Umbilical cord (tissue), 2 donors: ENCODE results near the gene GABBR2. TPM values are rescaled to one million over a fixed set of nuclear protein-coding genes. Genes with fewer than 3 reads are reported as not detected.

ENCODE experiments used
- DNase-seq: peaks from one replicate; pipeline ENCODE4 v3.0.0-alpha.2; 2015; ENCODE audit warnings: low spot score
- total RNA-seq: library from RNA; depleted of rRNA; stranded (reverse); fragments of >200 nt; gene quantifications from one replicate; pipeline ENCODE4 v1.2.3, GENCODE V29; 2014; ENCODE audit warnings: low replicate concordance; ENCODE audit not compliant: insufficient read depth

Gene GABBR2
- total RNA-seq, 1 donor from 2014 or later: 0.24 TPM

GRCh38 chr9:98721643-98722042 is 12.9 kb upstream of the GABBR2 start:
- no peak for DNase-seq

- DNase-seq: no peak
Measured at GRCh38 chr9:98720402-98720801, 11.7 kb upstream of the GABBR2 start.

DNA sequence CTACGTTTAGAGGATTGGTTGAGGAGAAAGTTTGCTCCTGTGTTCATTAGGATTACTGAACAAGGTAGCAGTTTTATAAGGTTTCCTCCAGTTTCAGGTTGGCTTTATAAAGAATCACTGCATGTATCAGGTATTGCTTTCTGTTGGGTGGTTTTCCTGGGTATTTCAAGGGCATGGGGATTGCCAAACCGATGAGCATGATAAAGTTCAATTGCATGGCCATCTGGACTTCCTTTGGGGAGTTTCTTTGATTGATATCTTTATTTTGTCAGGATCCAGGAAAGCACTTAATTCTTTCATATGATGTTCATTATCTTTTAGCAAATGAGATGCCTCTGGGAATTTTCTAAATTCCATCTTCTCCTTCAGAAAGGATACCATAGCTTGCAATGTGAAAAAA is 10.3 kb upstream of the GABBR2 start:
- no peak for DNase-seq

DNA sequence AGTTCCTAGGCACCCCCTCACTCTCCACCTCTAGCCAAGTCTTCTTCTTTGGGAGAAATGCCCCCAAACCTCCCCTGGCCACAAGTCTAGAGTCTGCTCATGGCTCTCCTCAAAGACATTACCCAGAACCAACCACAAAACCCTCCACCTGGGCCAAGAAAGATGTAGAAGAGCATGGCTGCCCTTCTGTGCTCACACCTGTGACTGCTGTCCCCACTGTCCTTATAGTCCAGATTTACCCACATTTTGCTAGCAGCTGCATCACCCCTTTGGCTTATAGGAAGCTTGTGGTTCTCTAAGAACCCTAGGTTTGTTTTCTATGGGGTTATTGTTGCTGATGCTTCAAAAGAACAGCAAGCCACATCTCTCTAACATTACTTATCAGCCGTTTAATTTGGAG is 6.1 kb upstream of the GABBR2 start:
- DNase-seq: no peak

- no peak for DNase-seq
Measured at GRCh38 chr9:98712987-98713386, 4.3 kb upstream of the GABBR2 start.

GRCh38 chr9:98709968-98710965 is 1.5 kb upstream of the GABBR2 start:
- peak; percentile 54 for DNase-seq

DNA sequence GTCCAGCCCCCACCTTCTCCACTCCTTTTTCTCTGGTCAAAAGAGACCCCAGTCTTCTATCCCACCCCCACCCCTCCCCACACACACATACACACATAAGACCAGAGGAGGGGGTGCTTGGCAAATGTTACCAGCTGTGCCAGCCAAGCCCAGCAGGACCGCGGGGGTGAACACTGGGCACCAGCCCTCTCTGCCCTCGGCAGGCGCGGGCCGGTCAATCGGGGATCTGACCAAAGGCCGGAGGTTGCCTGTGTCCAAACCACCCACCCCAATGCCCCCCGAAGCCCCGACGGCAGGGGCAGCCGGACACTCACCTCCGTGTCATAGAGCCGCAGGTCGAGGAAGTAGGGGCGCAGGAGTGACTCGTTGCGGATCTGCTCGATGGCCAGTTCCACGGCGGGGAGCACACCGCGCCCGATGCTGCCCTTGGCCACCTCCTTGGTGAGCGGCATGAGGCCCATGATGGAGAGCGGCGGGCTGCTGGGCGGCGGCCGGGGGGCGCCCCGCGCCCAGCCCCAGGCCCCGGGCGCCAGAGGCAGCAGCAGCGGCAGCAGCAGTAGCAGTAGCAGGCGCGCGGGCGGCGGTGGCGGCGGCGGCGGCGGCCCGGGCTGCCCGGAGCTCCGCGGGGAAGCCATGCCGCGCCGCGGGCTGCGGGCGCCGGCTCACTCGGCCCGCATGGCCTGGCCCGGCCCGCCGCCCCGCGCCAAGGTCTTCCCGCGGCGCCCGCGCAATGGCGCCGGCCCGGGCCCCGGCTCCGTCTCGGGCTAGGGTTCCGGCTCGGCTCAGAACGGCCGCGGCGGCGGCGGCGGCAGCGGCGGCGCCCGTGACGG is 417 bp downstream of the GABBR2 start:
- no peak for DNase-seq

- peak; percentile 62 for DNase-seq
Measured at GRCh38 chr9:98707166-98708102, 1.3 kb downstream of the GABBR2 start.

DNA sequence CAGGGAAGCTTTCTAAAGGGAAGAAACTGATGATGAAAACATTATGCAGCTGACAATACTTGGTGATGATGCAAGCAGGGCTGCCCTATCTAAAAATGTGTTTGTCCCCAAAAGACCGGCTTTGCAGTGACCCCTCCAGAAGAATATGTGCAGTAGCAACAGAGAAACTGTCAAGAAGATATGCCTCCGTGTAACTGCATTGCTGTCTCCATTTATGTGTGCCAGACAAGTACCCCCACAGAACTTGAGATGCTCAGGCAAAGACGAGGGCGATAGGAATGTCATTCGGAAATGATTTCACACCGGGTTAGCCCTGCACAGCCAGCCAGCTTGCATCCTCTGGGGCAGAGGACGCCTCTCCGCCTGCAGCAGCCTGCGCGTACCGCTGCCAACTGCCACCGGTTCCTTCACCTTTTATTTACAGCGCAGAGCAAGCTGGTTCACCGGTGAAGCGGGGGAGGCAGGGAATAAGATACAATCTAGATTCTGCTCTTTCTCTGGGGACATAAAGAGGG is 2.0 kb downstream of the GABBR2 start:
- no peak for DNase-seq

- no peak for DNase-seq
Measured at GRCh38 chr9:98702835-98703380, 5.8 kb downstream of the GABBR2 start.

DNA sequence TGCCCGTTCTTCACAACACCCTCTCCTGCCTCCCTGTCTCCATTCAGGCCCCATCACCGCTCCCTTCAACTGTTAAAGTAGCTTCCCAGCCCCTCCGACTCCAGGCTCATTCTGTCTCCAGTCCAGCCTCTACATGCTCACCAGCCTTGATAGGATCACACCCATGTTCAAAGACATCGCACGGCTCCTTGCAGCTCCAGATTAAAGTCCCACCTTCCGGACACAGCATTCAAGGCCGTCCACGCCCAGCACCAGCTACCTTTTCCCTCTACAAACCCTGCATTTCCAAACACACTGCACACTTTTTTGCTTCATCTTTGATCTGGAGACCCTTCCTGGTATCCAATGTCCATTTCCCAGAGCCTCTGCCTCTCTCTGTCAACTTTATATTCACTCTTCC is 6.4 kb downstream of the GABBR2 start:
- no peak for DNase-seq

- no peak for DNase-seq
Measured at GRCh38 chr9:98701576-98701975, 7.2 kb downstream of the GABBR2 start.

- DNase-seq: no peak
Measured at GRCh38 chr9:98700801-98701200, 7.9 kb downstream of the GABBR2 start.

DNA sequence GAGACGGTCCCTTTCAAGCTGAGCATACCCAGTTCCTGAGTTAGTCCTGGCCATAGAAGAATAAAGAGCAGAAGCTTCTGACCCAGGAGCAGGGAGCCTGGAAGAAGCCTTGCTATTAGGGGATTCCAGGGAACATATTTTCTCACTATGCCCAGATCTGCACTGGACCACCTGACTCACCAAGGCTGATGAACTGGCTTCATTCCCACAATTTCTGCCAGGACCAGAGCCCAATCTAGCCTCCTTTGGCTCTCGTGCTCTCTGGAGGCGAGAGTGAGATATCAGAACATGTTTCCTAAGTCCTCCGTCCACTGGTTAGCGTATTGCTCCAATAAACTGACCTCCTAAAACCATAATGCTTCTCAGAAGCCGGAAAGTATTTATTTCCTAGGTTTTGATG is 9.9 kb downstream of the GABBR2 start:
- DNase-seq: no peak

DNA sequence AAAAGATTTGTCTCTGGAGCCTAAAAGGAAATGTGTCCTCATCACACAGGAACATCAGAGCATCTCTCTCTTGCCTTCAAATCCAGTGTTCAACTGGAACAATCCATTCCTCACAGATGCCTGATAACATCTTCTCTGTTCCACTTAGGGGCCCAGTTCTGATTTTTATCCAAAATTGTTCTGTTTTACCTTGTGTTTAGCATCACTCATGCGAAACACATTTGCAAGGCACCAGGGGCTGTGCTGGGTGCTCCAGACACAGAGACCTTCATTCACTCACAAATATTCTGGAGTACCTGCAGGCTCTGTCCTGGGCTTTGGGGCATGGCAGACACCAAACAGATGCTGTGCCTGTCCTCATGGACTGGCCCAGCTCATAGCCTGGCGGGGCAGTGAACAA is 13.8 kb downstream of the GABBR2 start:
- DNase-seq: no peak

DNA sequence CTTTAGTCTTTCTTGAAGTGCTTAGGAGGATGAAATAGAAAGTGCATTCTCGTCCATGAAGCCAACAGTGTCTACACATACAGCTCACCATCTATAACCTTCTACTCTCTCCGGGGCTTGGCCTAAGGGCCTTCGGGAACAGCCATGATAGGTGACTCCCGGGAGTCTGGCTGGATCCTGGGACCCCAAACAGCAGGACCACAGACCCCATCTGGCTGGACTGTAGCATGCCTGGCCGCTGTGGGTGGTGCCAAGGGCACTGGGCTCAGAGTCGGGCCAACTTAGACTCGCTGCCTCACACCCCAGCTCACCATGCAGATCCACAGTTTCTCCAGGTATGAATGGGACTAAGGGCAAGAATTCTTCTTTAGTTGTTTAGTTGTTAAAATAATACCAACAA is 16.3 kb downstream of the GABBR2 start:
- DNase-seq: no peak

DNA sequence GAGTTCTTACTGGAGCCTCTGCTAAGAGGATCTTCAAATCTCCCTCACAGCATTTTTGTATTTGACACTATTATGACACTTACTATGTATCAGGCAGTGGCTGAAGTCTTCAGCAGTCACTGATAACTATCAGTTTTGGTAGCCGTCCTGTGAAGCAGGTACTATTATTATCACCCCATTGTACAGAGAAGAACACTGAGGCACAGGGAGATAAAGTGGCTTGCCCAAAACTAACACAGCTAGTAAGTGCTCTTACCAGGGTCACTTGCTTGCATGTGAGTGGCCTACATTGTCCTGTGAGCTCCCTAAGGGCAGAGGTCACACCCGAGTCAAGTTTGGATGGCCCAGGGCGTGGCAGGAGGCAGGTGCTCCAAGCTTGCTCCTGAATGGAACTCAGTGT is 16.8 kb downstream of the GABBR2 start:
- DNase-seq: no peak

DNA sequence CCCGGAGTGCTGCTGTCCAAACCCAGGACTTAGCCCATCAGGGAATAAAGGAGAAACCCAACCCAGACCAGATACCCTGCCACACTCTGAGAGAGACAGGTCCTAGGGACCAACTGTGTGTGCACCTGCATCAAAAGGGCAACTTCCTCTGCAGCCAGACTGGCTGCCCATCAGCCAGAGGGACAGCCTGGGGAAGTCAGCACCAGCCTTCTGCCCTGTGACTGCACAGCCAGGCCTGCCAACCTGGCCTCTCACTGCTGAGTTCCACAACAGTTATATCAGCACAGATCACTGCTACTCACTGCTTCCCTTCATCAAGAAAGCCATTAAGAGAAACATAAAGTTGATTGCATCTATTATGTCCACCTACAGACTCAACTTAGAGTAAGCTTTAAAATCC is 18.0 kb downstream of the GABBR2 start:
- no peak for DNase-seq

DNA sequence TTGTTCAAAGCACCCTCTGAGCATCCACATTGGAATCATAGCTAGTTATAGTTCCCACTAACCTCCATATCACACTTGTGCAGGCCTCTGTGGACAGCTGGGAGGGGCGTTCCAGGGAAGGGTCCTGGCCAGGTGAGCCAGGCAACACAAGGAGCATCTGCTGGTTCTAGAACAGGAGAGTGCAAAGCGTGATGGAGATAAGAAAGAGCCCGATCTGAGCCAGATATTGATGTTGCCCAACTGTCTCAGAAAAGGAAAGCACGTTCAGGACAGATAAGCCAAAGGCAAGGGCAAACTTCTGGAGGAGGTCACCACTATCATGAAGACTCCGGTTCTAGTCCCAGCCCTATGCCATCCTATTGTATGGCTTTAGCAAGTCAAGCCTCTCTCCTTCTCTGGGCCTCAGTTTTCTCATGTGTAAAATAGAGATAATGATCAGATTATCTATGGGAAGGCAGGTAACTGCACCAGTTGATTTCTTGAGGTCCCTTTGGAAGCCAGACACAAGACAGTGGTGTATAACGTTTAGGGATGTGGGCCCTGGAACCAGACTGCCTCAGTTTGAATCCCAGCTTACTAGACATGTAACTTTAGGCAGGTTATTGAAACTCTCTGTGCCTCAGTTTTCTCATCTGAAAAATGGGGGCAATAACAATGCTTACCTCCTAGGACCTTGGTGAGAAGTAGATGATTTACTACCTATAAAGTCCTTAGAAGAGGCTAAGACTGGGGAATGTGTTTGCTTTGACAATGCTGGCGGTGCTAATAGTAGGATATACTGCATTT is 19.8 kb downstream of the GABBR2 start:
- no peak for DNase-seq

GRCh38 chr9:98687911-98688310 is 20.8 kb downstream of the GABBR2 start:
- DNase-seq: no peak
